OCI-LY7 (cell line): Measurements from ENCODE around the gene PRDM2. TPM values are rescaled to one million over a fixed set of nuclear protein-coding genes. Genes with fewer than 3 reads are reported as not detected.

Experiments used
- BruUV-seq: library from RNA; stranded (reverse); fragments of 400-500 nt; replicated peaks from 2 replicates; lab custom pipeline; 2021; lab: Mats Ljungman, UMichigan
- CTCF ChIA-PET: fragments of 300-600 bp; sonication (Branson Sonifier 250); formaldehyde crosslinking; loops from one replicate; lab custom pipeline; 2022; ENCODE audit warnings: antibody characterized with exemption; ENCODE audit not compliant: unreplicated experiment; lab: Charles Lee
- POLR2A ChIA-PET: fragments of 300-600 bp; sonication (Branson Sonifier 250); formaldehyde crosslinking; loops from one replicate; lab custom pipeline; 2022; ENCODE audit warnings: antibody characterized with exemption; lab: Charles Lee
- DNase-seq: peaks from one replicate; pipeline ENCODE4 v3.0.0-alpha.2; 2015; ENCODE audit warnings: low spot score
- H2AFZ ChIP-seq: fragments of 200-600 bp; sonication (generic), shearing (Covaris generic); 2 replicates; pipeline ENCODE4 v1.6.1; 2014; ENCODE audit warnings: mild to moderate bottlenecking, antibody characterized with exemption, low read length, moderate library complexity
- H3K27ac ChIP-seq: fragments of 200-600 bp; sonication (generic); 2 replicates; pipeline ENCODE4 v1.5.1; 2014; ENCODE audit warnings: mixed run types, low read depth, mild to moderate bottlenecking, moderate library complexity, low read length, inconsistent platforms; ENCODE audit not compliant: poor library complexity, severe bottlenecking
- H3K36me3 ChIP-seq: fragments of 200-600 bp; sonication (generic); 2 replicates; pipeline ENCODE4 v1.6.1; 2014; ENCODE audit warnings: mild to moderate bottlenecking, antibody characterized with exemption, low read length, moderate library complexity, mixed read lengths; ENCODE audit not compliant: insufficient read depth
- H3K4me1 ChIP-seq: fragments of 200-600 bp; sonication (generic); 2 replicates; pipeline ENCODE4 v1.5.1; 2014; ENCODE audit warnings: mild to moderate bottlenecking, low read length; ENCODE audit not compliant: insufficient read depth, poor library complexity, severe bottlenecking
- H3K4me2 ChIP-seq: fragments of 200-600 bp; sonication (generic); 2 replicates; pipeline ENCODE4 v1.6.1; 2014; ENCODE audit warnings: mild to moderate bottlenecking, low read length
- H3K4me3 ChIP-seq: fragments of 200-600 bp; sonication (generic); 2 replicates; pipeline ENCODE4 v1.5.1; 2014; ENCODE audit warnings: mild to moderate bottlenecking, low read depth, low read length; ENCODE audit not compliant: poor library complexity, severe bottlenecking
- H3K79me2 ChIP-seq: fragments of 200-600 bp; sonication (generic); 2 replicates; pipeline ENCODE4 v1.6.1; 2016; ENCODE audit warnings: low read depth, mild to moderate bottlenecking, low read length, moderate library complexity, mixed read lengths; ENCODE audit not compliant: insufficient read depth
- H3K9me2 ChIP-seq: fragments of 200-600 bp; sonication (generic); 2 replicates; pipeline ENCODE4 v1.6.1; 2016; ENCODE audit warnings: mild to moderate bottlenecking, low read length, mixed read lengths; ENCODE audit not compliant: insufficient read depth
- H3K9me3 ChIP-seq: fragments of 200-600 bp; sonication (generic); 2 replicates; pipeline ENCODE4 v1.6.1; 2014; ENCODE audit warnings: mild to moderate bottlenecking, mixed run types, low read length, mixed read lengths
- H4K20me1 ChIP-seq: fragments of 200-600 bp; sonication (generic); 2 replicates; pipeline ENCODE4 v1.6.1; 2014; ENCODE audit warnings: mild to moderate bottlenecking, antibody characterized with exemption, low read length, moderate library complexity, mixed read lengths; ENCODE audit not compliant: insufficient read depth
- EZH2phosphoT487 ChIP-seq: fragments of 200-600 bp; sonication (generic); IDR thresholded peaks from 2 replicates; pipeline ENCODE4 v1.6.1; 2018; ENCODE audit warnings: low read depth, borderline replicate concordance, mild to moderate bottlenecking, mixed run types, antibody characterized with exemption, low read length, moderate library complexity, mixed read lengths
- intact Hi-C: fragments of 100-400 bp; cut with micrococcal nuclease; formaldehyde crosslinking; loops from one replicate; pipeline ENCODE4 v1.10.0; 2022; ENCODE audit not compliant: unreplicated experiment
- total RNA-seq, 2 experiments: library from RNA; depleted of rRNA in 1 of 2; stranded (reverse); fragments of >200 nt in 1 of 2; shearing (Covaris generic) in 1 of 2; gene quantifications; 2 replicates each; pipeline ENCODE4 v1.2.3, GENCODE V29; 2014 to 2022
- TF ChIP-seq, protein P1 (sequence below): fragments of 200-600 bp; sonication (generic); conservative IDR thresholded peaks from 2 replicates; pipeline ENCODE4 v1.5.1; 2014; ENCODE audit warnings: mild to moderate bottlenecking, antibody characterized with exemption, low read length, moderate library complexity, mixed read lengths

Gene PRDM2
- total RNA-seq, 2 experiments from 2014 or later: 38.7 to 98.2 TPM

DNA sequence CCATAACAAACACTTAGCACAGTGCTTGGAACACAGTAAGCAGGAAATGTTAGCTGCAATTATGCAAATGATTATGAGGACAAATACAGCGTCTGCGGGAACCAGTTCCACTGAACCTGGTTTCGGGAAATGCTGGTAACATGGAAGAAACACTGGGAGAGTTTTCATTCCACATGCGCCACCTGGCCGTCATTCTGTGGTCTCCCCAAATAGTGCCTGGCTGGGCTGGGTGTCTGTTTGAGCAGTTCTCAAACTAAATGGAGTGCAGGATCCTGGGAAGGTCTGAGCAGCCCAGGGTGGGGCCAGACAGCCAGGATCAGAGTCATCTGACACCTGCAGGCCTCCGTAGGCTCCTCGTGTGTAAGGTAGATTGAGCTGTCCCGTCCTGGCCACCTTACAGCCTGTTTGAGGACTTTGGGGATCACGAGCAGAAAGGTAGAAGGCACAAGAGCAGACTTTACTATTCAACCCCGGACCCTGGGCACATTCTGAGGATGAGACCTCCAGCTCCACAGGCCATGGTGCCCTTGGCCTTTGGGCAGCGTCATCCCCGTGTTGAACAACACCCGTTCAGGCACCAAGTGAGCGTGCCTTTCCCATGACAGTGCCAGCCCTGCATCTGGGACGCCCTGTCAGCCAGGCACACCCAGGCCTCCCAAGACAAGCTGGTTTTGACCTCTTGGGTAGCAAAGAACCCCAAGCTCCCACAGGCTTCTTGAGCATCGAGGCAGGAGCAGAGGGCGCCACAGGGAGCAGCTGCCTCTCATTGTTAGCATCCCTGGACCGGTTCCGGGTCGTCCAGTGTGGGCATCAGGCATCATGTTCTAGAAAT is 101.9 kb downstream of the PRDM2 start:
- no TSS peak for BruUV-seq
- CTCF ChIA-PET: no interaction called here
- no peaks in the 10 kb centered on the region for H3K9me2 ChIP-seq

DNA sequence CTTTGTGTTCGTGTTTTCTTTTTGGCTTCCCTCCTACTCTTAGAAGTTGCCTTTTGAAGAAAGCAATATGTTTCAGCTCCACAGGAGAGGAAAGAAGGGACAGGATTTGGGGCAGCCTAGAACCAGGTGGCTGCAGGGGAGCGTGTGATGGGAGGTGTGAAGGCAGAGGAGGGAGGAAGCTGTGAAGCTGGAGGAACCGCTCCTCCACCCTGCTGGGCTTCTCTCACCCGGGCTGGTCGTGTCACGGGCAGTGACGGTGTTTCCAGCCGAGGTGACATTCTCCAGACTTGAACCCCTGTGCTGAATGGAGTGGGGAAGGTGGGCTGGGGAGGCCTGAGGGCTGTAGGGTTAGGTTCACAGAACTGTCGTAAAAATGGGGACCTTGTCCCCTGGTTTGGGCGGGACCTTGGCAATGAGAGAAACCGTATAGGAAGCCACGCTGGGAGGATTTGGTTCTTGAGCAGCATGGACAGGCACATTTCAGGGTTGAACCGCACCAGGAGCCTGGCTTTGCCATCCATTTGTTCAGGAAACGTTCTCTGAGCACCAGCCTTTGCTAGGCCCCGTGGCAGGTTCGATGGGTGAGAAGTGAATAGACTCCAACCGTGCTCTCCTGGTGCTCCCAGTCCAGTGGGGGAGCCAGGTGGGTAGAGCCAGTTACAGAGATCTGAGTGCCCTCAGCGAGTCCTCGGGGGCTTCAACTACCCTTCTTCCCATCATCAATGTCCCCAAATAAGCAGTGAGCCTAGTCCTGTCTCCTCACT is 103.0 kb downstream of the PRDM2 start:
- Histone ChIP-seq H3K4me2 (no peak overlapping the region), H3K9me2 (no peaks in the 10 kb centered on the region), H3K9me3 (no peaks in the 10 kb centered on the region), H3K4me1 (peaks cover 34% of the 10 kb centered on the region), H3K36me3 (no peaks in the 10 kb centered on the region), H3K27ac (no peak overlapping the region), H3K79me2 (peaks cover 2% of the 10 kb centered on the region; the same call in 1 of the 2 replicates), H3K4me3 (no peak overlapping the region), H2AFZ (no peak overlapping the region), H4K20me1 (no peaks in the 10 kb centered on the region; the same call in 1 of the 2 replicates)
- POLR2A ChIA-PET: interaction anchor here (0.6 to 1.0 kb wide), 3 partner anchors 45 to 83 kb away, joined by 3 read pairs; no protein-coding TSS in a partner anchor
- intact Hi-C loops: no loop called here
- no peak for DNase-seq
- BruUV-seq: no TSS peak
- no peak for TF ChIP-seq EZH2phosphoT487
- TF ChIP-seq, protein P1, sequence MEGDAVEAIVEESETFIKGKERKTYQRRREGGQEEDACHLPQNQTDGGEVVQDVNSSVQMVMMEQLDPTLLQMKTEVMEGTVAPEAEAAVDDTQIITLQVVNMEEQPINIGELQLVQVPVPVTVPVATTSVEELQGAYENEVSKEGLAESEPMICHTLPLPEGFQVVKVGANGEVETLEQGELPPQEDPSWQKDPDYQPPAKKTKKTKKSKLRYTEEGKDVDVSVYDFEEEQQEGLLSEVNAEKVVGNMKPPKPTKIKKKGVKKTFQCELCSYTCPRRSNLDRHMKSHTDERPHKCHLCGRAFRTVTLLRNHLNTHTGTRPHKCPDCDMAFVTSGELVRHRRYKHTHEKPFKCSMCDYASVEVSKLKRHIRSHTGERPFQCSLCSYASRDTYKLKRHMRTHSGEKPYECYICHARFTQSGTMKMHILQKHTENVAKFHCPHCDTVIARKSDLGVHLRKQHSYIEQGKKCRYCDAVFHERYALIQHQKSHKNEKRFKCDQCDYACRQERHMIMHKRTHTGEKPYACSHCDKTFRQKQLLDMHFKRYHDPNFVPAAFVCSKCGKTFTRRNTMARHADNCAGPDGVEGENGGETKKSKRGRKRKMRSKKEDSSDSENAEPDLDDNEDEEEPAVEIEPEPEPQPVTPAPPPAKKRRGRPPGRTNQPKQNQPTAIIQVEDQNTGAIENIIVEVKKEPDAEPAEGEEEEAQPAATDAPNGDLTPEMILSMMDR: no peak
- CTCF ChIA-PET: no interaction called here

More for the DNA sequence above, 101.9 kb downstream of the PRDM2 start:
- Histone ChIP-seq H3K79me2 (peaks cover 4% of the 10 kb centered on the region; the same call in 1 of the 2 replicates), H3K9me3 (no peaks in the 10 kb centered on the region), H3K27ac (no peak overlapping the region), H3K4me1 (peaks cover 35% of the 10 kb centered on the region), H2AFZ (no peak overlapping the region), H3K36me3 (no peaks in the 10 kb centered on the region), H3K4me3 (no peak overlapping the region), H3K4me2 (peak overlapping the region; percentile 23; the same call in 1 of the 2 replicates), H4K20me1 (no peaks in the 10 kb centered on the region; the same call in 1 of the 2 replicates)
- POLR2A ChIA-PET: interaction anchor here (0.6 to 1.0 kb wide), 4 partner anchors 44 to 330 kb away, joined by 3 read pairs; no protein-coding TSS in a partner anchor
- intact Hi-C loops: no loop called here
- TF ChIP-seq, protein P1: no peak
- no peak for TF ChIP-seq EZH2phosphoT487
- no peak for DNase-seq
